Astrocyte of the spinal cord (primary cell): ENCODE results near the gene HOXD11.

ENCODE experiments used
- DNase-seq: peaks from one replicate; pipeline ENCODE4 v3.0.0; 2011; ENCODE audit warnings: low read depth, low spot score
- H3K4me3 ChIP-seq: 2 replicates; pipeline ENCODE4 v1.5.1; 2011; ENCODE audit warnings: low read depth, mild to moderate bottlenecking, low read length, moderate library complexity
- CTCF ChIP-seq: IDR thresholded peaks from 2 replicates; pipeline ENCODE4 v1.5.1; 2012; ENCODE audit warnings: low read depth, mild to moderate bottlenecking, low read length, inconsistent platforms
- in situ Hi-C: cut with HindIII; loops from 2 replicates; pipeline ENCODE4 v1.10.0; 2017; ENCODE audit warnings: low sequenced_read_pairs

Gene HOXD11

GRCh38 chr2:176157499-176158185 lies 50.6 kb downstream of the HOXD11 start:
- H3K4me3 ChIP-seq = peak overlapping the region; percentile 32
- in situ Hi-C loops = no loop called here

GRCh38 chr2:176158186-176158591 lies 51.1 kb downstream of the HOXD11 start:
- H3K4me3 ChIP-seq = peak overlapping the region; percentile 32
- in situ Hi-C loops = no loop called here
- no peak for TF ChIP-seq CTCF
- DNase-seq = no peak

More at GRCh38 chr2:176157499-176158185, 50.6 kb downstream of the HOXD11 start:
- TF ChIP-seq CTCF = no peak
- no peak for DNase-seq

GRCh38 chr2:176158855-176159662 lies 52.0 kb downstream of the HOXD11 start:
- no peak for TF ChIP-seq CTCF
- no peak overlapping the region for H3K4me3 ChIP-seq
- DNase-seq = no peak
- in situ Hi-C loops = no loop called here
